NCI-H1930 (cell line): ENCODE results near the gene HOXA10.

ENCODE experiments used
- DNase-seq, 2 experiments: peaks; one replicate each; lab custom pipeline; 2025; lab: John Stamatoyannopoulos, UW

The HOXA10 gene

GRCh38 chr7:27129729-27130539 lies 44.2 kb downstream of the HOXA10 start:
- DNase-seq: no peak

GRCh38 chr7:27128776-27129728 lies 45.1 kb downstream of the HOXA10 start:
- no peak for DNase-seq

GRCh38 chr7:27128034-27128433 lies 46.1 kb downstream of the HOXA10 start:
- no peak for DNase-seq

GRCh38 chr7:27126596-27127327 lies 47.4 kb downstream of the HOXA10 start:
- DNase-seq: no peak

GRCh38 chr7:27125986-27126394 lies 48.1 kb downstream of the HOXA10 start:
- no peak for DNase-seq

- DNase-seq: no peak
Observed at GRCh38 chr7:27124902-27125689, 49.0 kb downstream of the HOXA10 start.

- DNase-seq: no peak
Observed at GRCh38 chr7:27124096-27124901, 49.8 kb downstream of the HOXA10 start.

- DNase-seq: no peak
Observed at GRCh38 chr7:27123477-27124053, 50.6 kb downstream of the HOXA10 start.

GRCh38 chr7:27123007-27123476 lies 51.1 kb downstream of the HOXA10 start:
- DNase-seq: no peak

GRCh38 chr7:27122077-27122910 lies 51.8 kb downstream of the HOXA10 start:
- no peak for DNase-seq

- no peak for DNase-seq
Observed at GRCh38 chr7:27121684-27122076, 52.4 kb downstream of the HOXA10 start.
